ENCODE measurements around the gene ATPAF2. TPM values are rescaled to one million over a fixed set of nuclear protein-coding genes. Genes with fewer than 3 reads are reported as not detected.

The ATPAF2 gene
- total and polyA plus RNA-seq, 10 of the 15 experiments (the other 5 are each of a cell fraction or from before 2014, with no cell fraction given), result 6.5 to 33.0 (median 26.5) TPM

- TF ChIP-seq SUZ12 (IDR thresholded peaks at IDR 0.05; ENCODE audit: unreplicated experiment) (no peak), CBFB (IDR thresholded peaks at IDR 0.05; ENCODE audit: low read depth) (no peak), CREM (IDR thresholded peaks at IDR 0.05; ENCODE audit: low read depth) (no peak), IRF3 (IDR thresholded peaks at IDR 0.05) (no peak), IRF5 (IDR thresholded peaks at IDR 0.05; ENCODE audit: borderline replicate concordance) (no peak), ESRRA (IDR thresholded peaks at IDR 0.05; ENCODE audit: low read length) (no peak), MXI1 (IDR thresholded peaks at IDR 0.05; ENCODE audit: low read depth, low read length) (no peak), ZBTB33 (IDR thresholded peaks at IDR 0.05) (no peak), CBX3 (IDR thresholded peaks at IDR 0.05; ENCODE audit: borderline replicate concordance, low read depth) (no peak), POLR2AphosphoS2 (IDR thresholded peaks at IDR 0.05; ENCODE audit: low read depth, low read length) (no peak), NR2F1 (conservative IDR thresholded peaks at IDR 0.05) (no peak), STAT3 (IDR thresholded peaks at IDR 0.05; ENCODE audit: low read depth, low read length) (no peak)
- TF ChIP-seq, protein P1, sequence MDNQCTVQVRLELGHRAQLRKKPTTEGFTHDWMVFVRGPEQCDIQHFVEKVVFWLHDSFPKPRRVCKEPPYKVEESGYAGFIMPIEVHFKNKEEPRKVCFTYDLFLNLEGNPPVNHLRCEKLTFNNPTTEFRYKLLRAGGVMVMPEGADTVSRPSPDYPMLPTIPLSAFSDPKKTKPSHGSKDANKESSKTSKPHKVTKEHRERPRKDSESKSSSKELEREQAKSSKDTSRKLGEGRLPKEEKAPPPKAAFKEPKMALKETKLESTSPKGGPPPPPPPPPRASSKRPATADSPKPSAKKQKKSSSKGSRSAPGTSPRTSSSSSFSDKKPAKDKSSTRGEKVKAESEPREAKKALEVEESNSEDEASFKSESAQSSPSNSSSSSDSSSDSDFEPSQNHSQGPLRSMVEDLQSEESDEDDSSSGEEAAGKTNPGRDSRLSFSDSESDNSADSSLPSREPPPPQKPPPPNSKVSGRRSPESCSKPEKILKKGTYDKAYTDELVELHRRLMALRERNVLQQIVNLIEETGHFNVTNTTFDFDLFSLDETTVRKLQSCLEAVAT (IDR thresholded peaks at IDR 0.05), result no peak
- TF ChIP-seq, protein P2, sequence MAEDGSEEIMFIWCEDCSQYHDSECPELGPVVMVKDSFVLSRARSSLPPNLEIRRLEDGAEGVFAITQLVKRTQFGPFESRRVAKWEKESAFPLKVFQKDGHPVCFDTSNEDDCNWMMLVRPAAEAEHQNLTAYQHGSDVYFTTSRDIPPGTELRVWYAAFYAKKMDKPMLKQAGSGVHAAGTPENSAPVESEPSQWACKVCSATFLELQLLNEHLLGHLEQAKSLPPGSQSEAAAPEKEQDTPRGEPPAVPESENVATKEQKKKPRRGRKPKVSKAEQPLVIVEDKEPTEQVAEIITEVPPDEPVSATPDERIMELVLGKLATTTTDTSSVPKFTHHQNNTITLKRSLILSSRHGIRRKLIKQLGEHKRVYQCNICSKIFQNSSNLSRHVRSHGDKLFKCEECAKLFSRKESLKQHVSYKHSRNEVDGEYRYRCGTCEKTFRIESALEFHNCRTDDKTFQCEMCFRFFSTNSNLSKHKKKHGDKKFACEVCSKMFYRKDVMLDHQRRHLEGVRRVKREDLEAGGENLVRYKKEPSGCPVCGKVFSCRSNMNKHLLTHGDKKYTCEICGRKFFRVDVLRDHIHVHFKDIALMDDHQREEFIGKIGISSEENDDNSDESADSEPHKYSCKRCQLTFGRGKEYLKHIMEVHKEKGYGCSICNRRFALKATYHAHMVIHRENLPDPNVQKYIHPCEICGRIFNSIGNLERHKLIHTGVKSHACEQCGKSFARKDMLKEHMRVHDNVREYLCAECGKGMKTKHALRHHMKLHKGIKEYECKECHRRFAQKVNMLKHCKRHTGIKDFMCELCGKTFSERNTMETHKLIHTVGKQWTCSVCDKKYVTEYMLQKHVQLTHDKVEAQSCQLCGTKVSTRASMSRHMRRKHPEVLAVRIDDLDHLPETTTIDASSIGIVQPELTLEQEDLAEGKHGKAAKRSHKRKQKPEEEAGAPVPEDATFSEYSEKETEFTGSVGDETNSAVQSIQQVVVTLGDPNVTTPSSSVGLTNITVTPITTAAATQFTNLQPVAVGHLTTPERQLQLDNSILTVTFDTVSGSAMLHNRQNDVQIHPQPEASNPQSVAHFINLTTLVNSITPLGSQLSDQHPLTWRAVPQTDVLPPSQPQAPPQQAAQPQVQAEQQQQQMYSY (CRISPR knock-in tag; IDR thresholded peaks at IDR 0.05), result no peak
- H3K4me1 ChIP-seq (ENCODE audit: control insufficient read depth, insufficient read depth, low read length), result peaks cover 10% of the 10 kb centered on the region
- no peak overlapping the region for H3K9ac ChIP-seq (ENCODE audit: control insufficient read depth, insufficient read depth, low read length)
- FAIRE-seq, result no peak
- ChIA-PET CTCF (interaction anchor here (0.9 kb wide), 1 partner anchor 171 kb away, joined by 3 read pairs; no protein-coding TSS in a partner anchor), SMC1A (ENCODE audit: uncharacterized antibody, unreplicated experiment) (no interaction called here), POLR2A (no interaction called here), RAD21 (ENCODE audit: unreplicated experiment) (no interaction called here)
- 100% methylated on average over 6 of the region's 6 CpGs for WGBS (ENCODE audit: insufficient coverage, insufficient replicate concordance, low lambda C conversion rate, missing lambda C conversion rate)
- H3K27me3 ChIP-seq (replicated peaks in 1 of 2; ENCODE audit: control insufficient read depth in 2 of 2, insufficient read depth in 2 of 2, low read length in 1 of 2), result no peaks in the 10 kb centered on the region
- peaks cover 7 to 12% of the 10 kb centered on the region in 2 experiments; a peak in 3 of 4 replicates for H3K36me3 ChIP-seq (ENCODE audit: control insufficient read depth in 2 of 2, insufficient read depth in 2 of 2, low read length in 1 of 2)
- in situ Hi-C loops (cut with MboI), result no loop called here
- H3K9me3 ChIP-seq (replicated peaks; ENCODE audit: control insufficient read depth, insufficient read depth, low read length), result no peaks in the 10 kb centered on the region
- no peak overlapping the region for H3K27ac ChIP-seq (ENCODE audit: control insufficient read depth, insufficient read depth)
- H4K20me1 ChIP-seq (ENCODE audit: control insufficient read depth, insufficient read depth), result 0 out of 2 replicates have a peak, but pooled peaks cover 5% of the 10 kb centered on the region
- no peaks in the 10 kb centered on the region for H3K79me2 ChIP-seq (ENCODE audit: control insufficient read depth, insufficient read depth, low read length)
- intact Hi-C loops (cut with micrococcal nuclease; ENCODE audit: unreplicated experiment), result no loop called here
- no peak for ATAC-seq
- no peak for DNase-seq (ENCODE audit: low read depth, low spot score)
- BruUV-seq (replicated peaks), result no TSS peak
- no peak overlapping the region for H3K4me3 ChIP-seq
- no peak overlapping the region for H3K4me2 ChIP-seq (ENCODE audit: control insufficient read depth, insufficient read depth)
- H2AFZ ChIP-seq (ENCODE audit: control insufficient read depth, low read depth, low read length), result no peak overlapping the region
Measured at GRCh38 chr17:18020971-18021370, 18.0 kb downstream of the ATPAF2 start.
